ENCODE measurements around the gene GPX8.

The GPX8 gene

GRCh38 chr5:55159763-55160492 lies at the start of gene GPX8:
Gene GPX8, plus strand, starts transcription at chr5:55160171. Its CDS starts 22 bp downstream, at chr5:55160193.
- peak; percentile 21 for DNase-seq

- DNase-seq, result no peak
These were observed 49.8 kb upstream of the GPX8 start for GRCh38 chr5:55110217-55110616.

GRCh38 chr5:55113327-55113726 lies 46.6 kb upstream of the GPX8 start:
- no peak for DNase-seq

GRCh38 chr5:55114061-55114460 lies 45.9 kb upstream of the GPX8 start:
- no peak for DNase-seq

GRCh38 chr5:55123365-55123764 lies 36.6 kb upstream of the GPX8 start:
- no peak for DNase-seq

- no peak for DNase-seq
These were observed 25.8 kb upstream of the GPX8 start for GRCh38 chr5:55134053-55134722.

GRCh38 chr5:55136521-55136920 lies 23.4 kb upstream of the GPX8 start:
- no peak for DNase-seq

- no peak for DNase-seq
These were observed 18.9 kb upstream of the GPX8 start for GRCh38 chr5:55140908-55141665.

GRCh38 chr5:55141945-55142690 lies 17.9 kb upstream of the GPX8 start:
- DNase-seq, result no peak

- DNase-seq, result no peak
These were observed 16.3 kb upstream of the GPX8 start for GRCh38 chr5:55143624-55144023.

- no peak for DNase-seq
These were observed 13.9 kb upstream of the GPX8 start for GRCh38 chr5:55146080-55146479.

- peak; percentile 92 for DNase-seq
These were observed 13.3 kb upstream of the GPX8 start for GRCh38 chr5:55146543-55147151.

- DNase-seq, result no peak
These were observed 10.6 kb upstream of the GPX8 start for GRCh38 chr5:55149308-55149795.

- no peak for DNase-seq
These were observed 7.8 kb upstream of the GPX8 start for GRCh38 chr5:55151923-55152842.

GRCh38 chr5:55154873-55155272 lies 5.1 kb upstream of the GPX8 start:
- no peak for DNase-seq

GRCh38 chr5:55160493-55161209 lies 680 bp downstream of the GPX8 start:
- DNase-seq, result no peak

- DNase-seq, result no peak
These were observed 2.7 kb downstream of the GPX8 start for GRCh38 chr5:55162666-55163065.

GRCh38 chr5:55171471-55171870 lies 11.5 kb downstream of the GPX8 start:
- DNase-seq, result no peak

- DNase-seq, result peak; percentile 92
These were observed 12.3 kb downstream of the GPX8 start for GRCh38 chr5:55172051-55172899.

All from NCI-H1694 (cell line).